ENCODE results near the gene LCN10.
A peak's percentile ranks its signal among the peaks of the same experiment; 100 is the strongest.
"Not testable (repeated sequence)": the region's sequence is repeated elsewhere in the genome, so short reads cannot be mapped to it uniquely, and the experiment has no call there.

Gene LCN10

DNA sequence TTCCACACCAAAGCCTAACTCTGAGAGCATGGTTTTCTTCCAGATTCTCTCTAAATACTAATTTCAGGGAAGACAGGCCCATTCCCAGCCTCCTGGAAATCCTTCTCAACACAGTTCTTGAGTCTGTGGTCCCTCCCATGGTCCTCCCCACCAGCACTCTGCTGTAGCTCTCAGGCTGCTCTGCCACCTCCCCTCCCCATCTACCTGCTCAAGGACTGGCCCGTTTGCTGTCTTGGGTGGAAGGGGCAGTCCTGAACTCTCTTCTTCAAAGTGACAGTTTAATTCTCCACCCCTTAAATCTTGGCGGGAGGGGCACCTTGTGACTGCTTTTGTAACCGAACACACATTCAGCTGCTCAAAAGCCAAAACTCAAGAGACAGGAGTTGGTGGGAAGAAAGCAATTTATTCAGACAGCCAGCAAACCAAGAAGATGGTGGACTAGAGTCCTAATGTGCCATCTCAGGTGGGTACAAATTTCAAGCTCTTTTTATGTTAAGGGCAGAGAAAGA is 29.2 kb upstream of the LCN10 start:
- no peak for DNase-seq (ENCODE audit: low read depth)

DNA sequence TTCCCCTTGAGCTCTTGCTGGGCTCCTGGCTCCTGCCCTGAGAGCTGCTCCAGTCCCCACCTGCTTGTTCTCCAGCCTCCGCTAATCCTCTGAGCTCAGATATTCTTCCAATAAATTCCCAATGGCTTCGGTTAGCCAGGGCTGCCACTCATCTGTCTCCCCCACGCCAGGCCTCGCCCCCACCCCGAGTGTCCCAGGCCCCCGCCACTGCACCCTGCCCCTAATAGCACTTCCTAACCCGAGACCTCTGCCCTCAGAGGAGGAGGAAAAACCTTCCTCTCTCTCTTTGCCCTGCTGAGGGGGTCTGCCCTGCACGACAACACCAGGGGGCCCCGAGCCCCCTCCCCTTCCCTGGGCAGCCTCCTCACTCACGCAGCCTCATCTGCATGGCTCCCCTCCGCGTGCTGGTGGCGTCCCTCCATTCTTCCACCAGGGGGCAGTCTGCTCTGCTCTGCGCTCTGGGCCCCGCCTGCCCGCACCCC is 27.0 kb upstream of the LCN10 start:
- peak; percentile 24 for DNase-seq (ENCODE audit: low read depth)

DNA sequence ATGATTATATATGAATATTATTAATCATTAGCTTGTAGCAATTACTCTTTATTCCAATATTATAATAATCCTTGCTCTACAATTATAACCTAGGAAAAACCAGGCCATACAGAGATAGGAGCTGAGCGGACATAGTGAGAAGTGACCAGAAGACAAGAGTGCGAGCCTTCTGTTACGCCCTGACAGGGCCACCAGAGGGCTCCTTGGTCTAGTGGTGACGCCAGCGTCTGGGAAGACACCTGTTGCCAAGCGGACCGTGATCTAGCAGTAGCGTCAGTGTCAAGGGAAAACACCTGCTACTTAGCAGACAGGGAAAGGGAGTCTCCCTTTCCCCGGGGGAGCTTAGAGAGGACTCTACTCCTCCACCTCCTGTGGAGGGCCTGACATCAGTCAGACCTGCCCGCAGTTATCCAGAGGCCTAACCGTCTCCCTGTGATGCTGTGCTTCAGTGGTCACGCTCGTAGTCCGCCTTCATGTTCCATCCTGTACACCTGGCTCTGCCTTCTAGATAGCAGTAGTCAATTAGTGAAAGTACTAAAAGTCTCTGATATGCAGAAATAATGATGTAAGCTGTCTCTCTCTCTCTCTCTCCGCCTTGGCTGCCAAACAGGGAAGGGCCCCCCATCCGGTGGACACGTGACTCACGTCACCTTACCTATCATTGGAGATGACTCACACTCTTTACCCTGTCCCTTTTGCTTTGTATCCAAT is 23.8 kb upstream of the LCN10 start:
- peak; percentile 14 for DNase-seq (ENCODE audit: low read depth)

DNA sequence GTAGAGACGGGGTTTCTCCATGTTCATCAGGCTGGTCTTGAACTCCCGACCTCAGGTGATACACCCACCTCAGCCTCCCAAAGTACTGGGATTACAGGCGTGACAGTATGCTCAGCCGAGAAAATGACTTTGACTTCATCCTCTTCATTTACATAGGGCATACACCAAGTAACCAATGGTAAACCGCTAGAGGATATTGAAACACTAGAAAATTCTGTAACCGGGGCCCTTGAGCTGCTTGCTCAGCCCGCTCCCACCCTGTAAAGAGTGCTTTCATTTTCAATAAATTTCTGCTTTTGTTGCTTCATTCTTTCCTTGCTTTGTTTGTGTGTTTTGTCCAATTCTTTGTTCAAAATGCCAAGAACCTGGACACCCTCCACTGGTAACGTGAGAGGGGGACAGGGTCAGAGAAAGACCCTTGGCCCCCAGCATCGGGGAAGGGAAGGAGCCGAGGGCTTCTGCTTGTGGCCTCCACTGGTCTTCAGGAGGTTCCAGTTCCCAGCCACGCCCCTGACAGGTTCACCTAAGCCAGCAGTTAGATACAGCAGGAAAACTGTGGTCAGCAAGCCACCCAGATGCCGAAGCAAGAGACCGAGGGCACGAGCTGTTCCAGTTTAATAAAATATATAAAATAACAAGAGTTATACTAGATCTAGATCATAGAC is 23.1 kb upstream of the LCN10 start:
- not testable (repeated sequence) for DNase-seq (ENCODE audit: low read depth)

DNA sequence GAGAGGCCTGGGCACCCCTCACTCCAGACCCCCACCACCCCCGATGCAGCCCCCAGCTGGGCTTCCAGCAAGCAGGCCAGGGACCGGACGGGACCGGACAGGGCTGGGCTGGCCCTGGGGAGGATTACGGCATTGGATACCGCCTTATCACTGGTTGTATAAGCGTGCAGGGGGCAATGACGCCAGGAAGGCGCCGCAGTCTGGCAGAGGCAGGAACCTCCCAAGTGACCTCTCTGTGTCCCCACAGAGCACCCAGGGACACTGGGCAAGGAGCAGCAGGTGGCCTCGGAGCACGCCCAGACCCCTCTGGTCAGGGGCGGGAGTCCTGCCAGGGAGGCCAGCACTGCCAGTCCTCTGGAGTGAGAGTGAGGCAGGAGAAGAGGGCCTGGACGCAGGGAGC is 22.3 kb upstream of the LCN10 start:
- no peak for DNase-seq (ENCODE audit: low read depth)

DNA sequence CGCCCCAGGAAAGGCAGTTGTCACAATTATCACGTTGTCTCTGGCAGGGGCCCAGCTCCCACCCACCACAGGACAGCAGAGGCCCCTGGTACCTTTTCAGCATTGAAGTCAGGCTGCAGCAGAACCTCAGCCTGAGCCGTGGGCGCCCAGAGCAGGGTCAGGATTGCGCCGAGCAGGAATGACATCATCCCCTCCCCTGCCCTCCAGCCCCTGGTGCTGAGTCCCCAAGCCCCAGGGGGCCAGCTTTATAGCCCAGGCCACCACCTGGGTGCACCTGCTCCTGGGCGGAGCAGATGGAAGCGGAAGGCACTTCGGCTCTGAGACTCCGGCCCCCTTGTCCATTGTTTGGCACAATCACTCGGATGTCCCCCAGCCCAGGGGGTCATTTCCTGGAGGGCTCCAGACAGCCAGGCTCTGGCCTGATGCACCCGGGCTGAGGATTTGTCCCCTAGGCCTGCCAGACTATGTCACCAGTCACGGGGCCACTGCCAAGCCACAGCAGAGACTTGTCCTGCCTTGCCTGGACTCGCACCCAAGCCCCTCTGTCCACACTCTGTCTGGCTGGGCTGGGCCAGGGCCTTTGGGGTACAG is 21.7 kb upstream of the LCN10 start, which contains the start of gene LCN15:
Gene LCN15 (minus strand): TSS at position 218 of the 591 bp plus-strand sequence. CDS start 30 bp downstream, at position 188.
- DNase-seq (ENCODE audit: low read depth), result no peak

DNA sequence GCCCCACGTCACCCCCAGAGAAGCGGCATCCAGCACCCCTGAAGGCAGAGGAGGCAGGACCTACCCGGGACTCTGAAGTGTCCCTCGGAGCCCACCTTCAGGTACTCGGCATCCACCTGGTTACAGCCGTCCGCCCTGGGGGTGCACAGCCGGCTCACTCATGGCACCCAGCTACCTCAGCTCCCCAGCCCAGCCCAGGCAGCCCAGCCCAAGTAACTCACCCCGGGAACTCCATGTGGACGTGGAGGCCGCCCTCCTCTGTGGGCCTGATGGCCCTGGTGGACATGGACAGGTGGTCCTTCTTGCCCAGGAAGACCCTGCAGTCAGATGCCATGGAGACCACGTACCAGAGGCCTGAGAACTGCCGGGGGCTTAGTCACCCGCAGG is 20.9 kb upstream of the LCN10 start:
- no peak for DNase-seq (ENCODE audit: low read depth)

DNA sequence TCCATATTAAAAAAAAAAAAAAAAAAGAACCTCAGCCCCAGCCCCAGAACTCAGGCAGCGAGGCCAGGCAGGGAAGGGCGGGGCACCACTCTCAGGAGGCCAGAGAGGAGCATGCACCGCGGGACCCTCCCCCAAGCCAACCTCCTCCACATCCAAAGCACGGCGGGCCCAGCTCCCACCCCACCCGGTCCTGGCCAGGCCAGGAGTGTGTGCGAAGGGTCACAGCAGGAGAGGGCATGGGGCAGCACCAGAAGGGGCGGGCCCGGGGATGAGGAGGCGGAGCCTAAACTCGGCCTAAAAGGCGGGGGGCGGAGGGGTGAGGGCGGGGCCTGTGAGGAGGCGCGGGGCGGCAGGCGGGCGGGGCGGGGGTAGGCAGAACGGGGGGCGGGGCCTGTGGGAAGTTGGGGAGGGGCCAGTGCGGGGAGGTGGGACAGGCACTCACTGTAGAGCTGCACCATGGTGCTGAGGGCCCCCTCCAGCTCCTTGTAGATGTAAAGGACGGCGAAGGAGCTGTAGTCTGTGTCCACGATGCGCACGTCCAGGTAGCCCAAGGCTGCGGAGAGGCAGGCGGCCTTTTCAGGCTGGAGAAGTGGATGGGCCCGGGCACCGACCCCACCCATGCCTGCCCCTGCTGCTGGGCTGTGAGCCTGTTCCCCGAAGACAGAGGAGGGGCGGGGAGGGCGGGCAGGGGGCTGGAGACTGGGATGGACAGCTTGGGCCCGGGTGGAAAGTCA is 20.3 kb upstream of the LCN10 start:
- DNase-seq (ENCODE audit: low read depth), result peak; percentile 44

DNA sequence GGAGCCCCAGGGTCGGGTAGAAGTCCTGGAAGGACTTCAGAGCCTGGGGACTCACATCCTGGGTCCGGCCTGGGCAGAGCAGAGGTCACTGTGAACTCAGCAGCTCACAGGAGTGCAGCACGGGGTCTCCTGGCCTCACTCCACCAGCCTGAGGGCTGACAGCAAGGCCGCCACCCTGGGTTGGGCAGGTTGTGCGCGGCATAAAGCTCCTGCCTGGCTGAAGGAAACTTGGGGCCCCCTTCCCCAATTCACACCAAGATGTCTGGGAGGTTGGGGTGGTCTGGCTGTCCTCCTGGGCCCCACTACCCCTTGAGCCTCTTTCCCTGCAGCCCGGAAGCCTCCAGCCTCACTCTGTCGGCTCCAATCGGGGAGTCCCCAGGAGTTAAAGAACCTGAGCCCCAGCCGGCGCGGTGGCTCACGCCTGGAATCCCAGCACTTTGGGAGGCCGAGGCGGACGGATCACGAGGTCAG is 19.5 kb upstream of the LCN10 start:
- DNase-seq (ENCODE audit: low read depth), result no peak

DNA sequence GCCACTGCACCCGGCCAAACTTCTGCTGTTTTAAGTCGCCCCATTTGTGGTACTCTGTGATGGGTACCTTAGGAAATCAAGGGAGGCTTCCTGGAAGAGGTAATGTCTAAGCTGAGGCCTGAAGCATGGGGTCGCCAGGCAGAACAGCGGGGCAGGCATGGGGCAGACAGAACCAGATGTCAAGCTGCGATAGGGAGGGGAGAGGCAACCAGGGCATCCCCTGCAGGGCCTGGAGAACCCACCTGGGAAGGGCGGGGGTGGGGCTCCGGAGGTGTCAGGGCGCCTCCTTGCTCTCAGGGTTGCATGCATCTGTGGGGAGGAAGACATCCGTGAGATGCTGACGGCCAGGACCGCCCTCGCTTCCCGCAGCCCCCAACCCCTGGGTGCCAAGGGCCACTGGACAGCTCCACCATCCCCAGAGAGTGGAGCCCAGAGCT is 18.8 kb upstream of the LCN10 start:
- no peak for DNase-seq (ENCODE audit: low read depth)

DNA sequence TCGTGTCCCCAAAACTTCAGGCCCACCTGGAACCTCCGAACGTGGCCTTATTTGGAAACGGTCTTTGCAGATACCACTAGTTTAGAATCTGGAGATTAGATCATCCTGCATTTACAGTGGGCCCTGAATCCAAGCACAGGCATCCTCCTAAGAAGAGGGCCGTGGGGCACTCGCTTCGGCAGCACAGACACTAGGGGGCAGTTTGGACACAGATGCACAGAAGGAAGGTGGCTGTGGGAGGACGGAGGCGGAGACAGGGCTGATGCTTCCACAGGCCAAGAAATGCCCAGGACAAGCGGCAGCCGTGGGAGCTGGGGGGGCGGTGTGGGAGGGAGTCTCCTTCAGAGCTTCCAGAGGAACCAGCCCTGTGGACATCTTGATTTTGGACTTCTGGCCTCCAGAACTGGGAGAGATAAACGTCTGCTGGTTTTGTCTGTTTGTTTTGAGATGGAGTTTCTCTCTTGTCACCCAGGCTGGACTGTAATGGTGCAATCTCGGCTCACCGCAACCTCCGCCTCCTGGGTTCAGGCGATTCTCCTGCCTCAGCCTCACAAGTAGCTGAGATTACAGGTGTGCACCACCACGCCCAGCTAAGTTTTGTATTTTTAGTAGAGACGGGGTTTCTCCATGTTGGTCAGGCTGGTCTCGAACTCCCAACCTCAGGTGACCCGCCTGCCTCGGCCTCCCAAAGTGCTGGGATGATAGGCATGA is 18.2 kb upstream of the LCN10 start:
- DNase-seq (ENCODE audit: low read depth), result peak; percentile 20

DNA sequence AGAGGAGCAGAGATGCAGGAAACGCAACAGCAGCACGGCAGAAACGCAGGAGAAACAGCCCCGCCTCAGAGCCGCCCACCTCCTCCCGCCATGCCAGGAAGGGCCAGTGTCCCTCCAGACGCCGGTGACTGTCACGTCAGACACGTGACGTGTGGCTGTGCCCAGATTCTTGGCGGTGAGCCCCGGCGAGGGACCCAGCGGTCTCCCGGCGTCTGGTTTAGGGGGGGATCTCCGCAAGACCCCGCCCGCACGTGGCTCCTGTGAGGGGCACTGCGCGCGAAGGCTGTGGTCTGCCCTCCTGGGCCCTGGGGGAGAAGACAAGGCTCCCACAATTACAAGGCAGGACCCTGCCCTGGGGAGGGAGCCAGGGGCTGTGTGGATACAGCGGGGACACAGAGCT is 17.7 kb upstream of the LCN10 start:
- no peak for DNase-seq (ENCODE audit: low read depth)

DNA sequence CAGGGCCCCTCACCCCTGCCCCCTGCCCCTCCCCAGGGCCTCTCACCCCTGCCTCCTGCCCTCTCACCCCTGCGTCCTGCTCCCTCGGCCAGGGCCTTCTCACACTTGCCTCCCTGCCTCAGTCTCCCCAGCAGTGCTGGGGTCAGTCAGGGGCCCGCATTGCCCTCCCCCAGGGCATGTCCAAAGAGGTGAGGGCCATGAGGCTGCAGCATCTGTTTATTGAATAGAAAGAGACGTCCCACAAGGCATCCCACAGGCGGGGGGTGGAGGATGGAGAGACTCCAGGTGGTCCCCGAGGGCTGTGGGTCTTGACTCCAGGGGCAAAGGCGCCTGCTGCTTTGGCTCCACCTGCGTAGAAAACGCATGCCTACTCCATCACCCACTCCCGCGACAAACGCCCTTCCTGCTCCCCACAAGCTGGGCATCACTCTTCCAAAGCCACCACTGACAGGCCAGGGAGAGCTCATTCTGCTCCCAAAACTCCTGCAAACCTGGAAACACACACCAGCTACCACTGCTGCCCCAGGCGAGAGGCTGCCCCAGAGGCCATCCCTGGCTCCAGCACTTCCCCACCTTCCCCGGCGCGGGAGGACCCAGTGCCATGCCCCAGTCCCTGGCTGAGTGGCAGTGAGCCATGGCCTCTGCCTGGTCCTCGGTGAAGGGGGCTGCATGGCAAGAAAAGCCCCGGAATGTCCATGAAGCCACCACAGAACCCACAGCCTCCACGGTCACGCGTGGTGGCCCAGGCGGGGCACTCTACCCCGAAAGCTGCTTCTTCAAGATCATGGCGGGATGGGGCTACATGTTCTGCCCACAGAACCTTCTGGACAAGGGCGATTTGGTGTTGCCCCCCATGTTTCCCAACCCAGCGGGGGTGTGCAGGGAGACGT is 16.9 kb upstream of the LCN10 start:
- no peak for DNase-seq (ENCODE audit: low read depth)

DNA sequence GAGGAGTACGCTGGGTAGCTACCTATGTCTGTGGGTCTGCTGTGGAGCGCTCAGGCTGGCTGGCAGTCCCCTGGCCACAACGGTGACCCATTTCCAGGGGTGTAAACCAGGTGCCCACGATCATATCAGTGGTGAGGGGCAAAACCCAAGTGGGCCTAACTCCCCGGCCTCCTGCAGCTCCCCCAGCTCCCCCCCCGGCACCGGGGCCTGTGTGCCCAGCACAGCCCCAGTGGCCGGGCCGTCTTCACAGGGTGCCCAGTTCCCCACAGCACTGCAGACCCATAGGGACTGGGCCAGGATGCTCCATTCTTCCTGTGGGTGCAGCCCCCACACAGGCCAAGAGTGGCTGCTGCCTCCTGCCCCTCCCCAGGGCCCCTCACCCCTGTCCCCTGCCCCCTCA is 16.3 kb upstream of the LCN10 start:
- DNase-seq (ENCODE audit: low read depth), result no peak

DNA sequence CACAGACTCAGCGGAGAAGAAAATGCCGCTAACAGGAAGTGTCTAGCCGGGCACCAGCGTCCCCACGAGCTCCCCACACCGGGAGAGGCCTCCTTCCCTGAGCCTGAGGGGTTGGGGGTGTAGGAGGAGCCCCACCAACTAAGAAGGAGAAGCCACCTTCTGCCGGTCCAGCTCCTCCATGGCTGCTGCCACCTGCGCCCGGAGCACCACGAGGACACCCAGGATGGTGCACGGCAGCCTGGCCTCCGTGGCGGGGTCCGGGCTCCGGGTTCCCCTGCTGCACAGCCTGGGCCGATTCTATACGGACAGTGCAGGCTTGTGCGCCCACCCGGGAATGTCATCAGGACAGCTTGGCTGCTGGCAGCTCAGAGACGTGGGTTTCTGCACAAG is 15.0 kb upstream of the LCN10 start:
- DNase-seq (ENCODE audit: low read depth), result no peak

DNA sequence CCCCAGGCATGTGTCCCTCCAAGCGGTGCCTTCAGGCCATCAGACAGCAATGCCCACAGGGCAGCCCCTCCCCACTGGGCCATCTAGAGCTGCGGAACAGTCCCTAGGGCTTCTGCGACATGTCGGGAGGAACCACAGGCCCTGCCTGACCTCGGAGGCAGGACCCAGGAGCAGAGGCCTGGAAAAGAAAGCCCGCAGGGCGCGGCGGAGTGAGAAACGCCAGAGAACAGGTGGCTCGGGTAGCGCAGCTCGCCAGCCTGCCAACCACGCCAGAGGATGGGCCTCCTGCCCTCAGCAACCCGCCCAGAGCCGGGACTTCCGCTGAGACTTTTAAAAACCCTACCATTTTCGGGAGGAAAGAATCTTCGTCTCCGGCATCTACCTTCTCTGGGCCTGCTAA is 14.6 kb upstream of the LCN10 start:
- no peak for DNase-seq (ENCODE audit: low read depth)

DNA sequence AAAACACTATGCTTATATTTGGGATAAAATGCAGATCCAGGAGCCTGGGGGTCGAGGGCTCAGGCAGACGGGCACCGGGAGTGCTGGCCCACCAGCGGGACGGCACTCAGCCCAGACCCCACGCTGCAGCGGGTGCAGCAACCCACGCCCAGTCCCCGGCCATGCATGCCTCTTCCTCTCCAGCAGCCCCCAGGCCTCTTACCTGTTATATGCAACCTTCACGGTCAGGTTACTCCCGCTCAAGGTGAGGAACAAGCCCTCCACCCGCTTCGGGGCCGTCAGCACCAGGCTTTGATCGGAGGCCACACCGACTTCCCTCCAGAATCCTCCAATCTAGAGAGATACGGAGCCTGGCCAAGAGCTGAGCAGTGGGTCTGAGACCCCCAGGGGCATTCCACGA is 14.1 kb upstream of the LCN10 start:
- DNase-seq (ENCODE audit: low read depth), result no peak

DNA sequence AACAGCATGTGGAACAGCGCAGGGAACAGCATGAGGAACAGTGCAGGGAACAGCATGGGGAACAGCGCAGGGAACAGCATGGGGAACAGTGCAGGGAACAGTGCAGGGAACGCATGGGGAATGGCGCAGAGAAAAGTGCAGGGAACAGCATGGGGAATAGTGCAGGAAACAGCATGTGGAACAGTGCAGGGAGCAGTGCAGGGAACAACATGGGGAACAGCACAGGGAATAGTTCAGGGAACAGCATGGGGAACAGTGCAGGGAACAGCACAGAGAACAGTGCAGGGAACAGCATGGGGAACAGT is 13.3 kb upstream of the LCN10 start:
- no peak for DNase-seq (ENCODE audit: low read depth)

DNA sequence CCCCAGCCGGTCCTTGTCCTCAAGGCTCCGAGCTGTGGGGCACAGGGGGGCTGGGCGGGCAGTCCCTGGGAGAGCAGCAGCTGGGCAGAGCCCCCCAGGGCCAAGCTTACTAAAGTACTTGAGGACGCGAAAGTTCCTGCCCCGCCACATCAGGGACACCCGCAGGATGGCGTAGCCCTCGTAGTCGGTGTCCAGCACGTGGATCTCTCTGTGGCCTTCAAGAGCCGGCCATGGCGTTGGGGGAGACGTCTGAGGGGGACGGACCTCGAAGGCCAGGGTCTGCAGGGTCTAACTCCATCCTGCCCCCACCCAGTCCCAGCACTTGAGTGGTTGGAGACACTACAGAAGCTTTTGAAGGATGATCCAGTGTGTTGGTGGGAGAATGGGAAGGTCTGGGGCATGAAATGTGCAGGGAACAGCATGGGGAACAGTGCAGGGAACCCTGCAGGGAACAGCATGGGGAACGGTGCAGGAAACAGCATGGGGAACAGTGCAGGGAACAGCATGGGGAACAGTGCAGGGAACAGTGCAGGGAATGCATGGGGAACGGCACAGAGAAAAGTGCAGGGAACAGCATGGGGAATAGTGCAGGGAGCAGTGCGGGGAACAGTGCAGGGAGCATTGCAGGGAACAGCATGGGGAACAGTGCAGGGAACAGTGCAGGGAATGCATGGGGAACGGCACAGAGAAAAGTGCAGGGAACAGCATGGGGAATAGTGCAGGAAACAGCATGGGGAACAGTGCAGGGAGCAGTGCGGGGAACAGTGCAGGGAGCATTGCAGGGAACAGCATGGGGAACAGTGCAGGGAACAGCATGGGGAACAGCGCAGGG is 12.8 kb upstream of the LCN10 start:
- not testable (repeated sequence) for DNase-seq (ENCODE audit: low read depth)
